ENCODE results near the gene FAM131B.

FAM131B gene

GRCh38 chr7:143383642-143383957, 21.1 kb upstream of the FAM131B start:
- no peak for DNase-seq (ENCODE audit: low spot score)

- DNase-seq (ENCODE audit: low spot score) = no peak
Measured at GRCh38 chr7:143382791-143383641, 20.5 kb upstream of the FAM131B start.

GRCh38 chr7:143382126-143382790, 19.7 kb upstream of the FAM131B start:
- no peak for DNase-seq (ENCODE audit: low spot score)

GRCh38 chr7:143381427-143382125, 19.1 kb upstream of the FAM131B start:
- DNase-seq (ENCODE audit: low spot score) = no peak

GRCh38 chr7:143380646-143381426, 18.3 kb upstream of the FAM131B start, which contains the start of gene ZYX:
TSS of gene ZYX (plus strand) at chr7:143381345. CDS start at chr7:143381572, 227 bp downstream.
- peak; percentile 83 for DNase-seq (ENCODE audit: low spot score)

GRCh38 chr7:143380260-143380645, 17.7 kb upstream of the FAM131B start:
- DNase-seq (ENCODE audit: low spot score) = peak; percentile 86

GRCh38 chr7:143379611-143380259, 17.2 kb upstream of the FAM131B start:
- DNase-seq (ENCODE audit: low spot score) = no peak

GRCh38 chr7:143376396-143376795, 13.9 kb upstream of the FAM131B start:
- no peak for DNase-seq (ENCODE audit: low spot score)

GRCh38 chr7:143375298-143376034, 13.0 kb upstream of the FAM131B start:
- no peak for DNase-seq (ENCODE audit: low spot score)

GRCh38 chr7:143374561-143374960, 12.0 kb upstream of the FAM131B start:
- no peak for DNase-seq (ENCODE audit: low spot score)

- no peak for DNase-seq (ENCODE audit: low spot score)
Measured at GRCh38 chr7:143373255-143373794, 10.8 kb upstream of the FAM131B start.

- no peak for DNase-seq (ENCODE audit: low spot score)
Measured at GRCh38 chr7:143372070-143372469, 9.6 kb upstream of the FAM131B start.

GRCh38 chr7:143369678-143370651, 7.5 kb upstream of the FAM131B start:
- DNase-seq (ENCODE audit: low spot score) = no peak

- DNase-seq (ENCODE audit: low spot score) = no peak
Measured at GRCh38 chr7:143368387-143368786, 5.9 kb upstream of the FAM131B start.

- DNase-seq (ENCODE audit: low spot score) = no peak
Measured at GRCh38 chr7:143367972-143368371, 5.5 kb upstream of the FAM131B start.

GRCh38 chr7:143363016-143363937, 764 bp upstream of the FAM131B start:
- DNase-seq (ENCODE audit: low spot score) = no peak

GRCh38 chr7:143361552-143362130, 872 bp downstream of the FAM131B start:
- DNase-seq (ENCODE audit: low spot score) = no peak

All from SK-N-DZ (cell line).